ENCODE measurements around the gene PEX7. TPM values are rescaled to one million over a fixed set of nuclear protein-coding genes. Genes with fewer than 3 reads are reported as not detected.
"Not testable (repeated sequence)": the region's sequence is repeated elsewhere in the genome, so short reads cannot be mapped to it uniquely, and the experiment has no call there.

Gene PEX7
- total RNA-seq, 2 donors from 2014 or later, result 11.3 to 12.7 TPM

GRCh38 chr6:136952714-136953260 is 130.4 kb downstream of the PEX7 start:
- no peak for DNase-seq
- no peaks in the 10 kb centered on the region for H3K36me3 ChIP-seq

GRCh38 chr6:136955123-136955522 is 132.7 kb downstream of the PEX7 start:
- DNase-seq, result no peak
- Histone ChIP-seq H3K4me3 (no peak overlapping the region), H3K36me3 (no peaks in the 10 kb centered on the region), H3K27me3 (no peaks in the 10 kb centered on the region), H3K27ac (no peak overlapping the region), H3K9me3 (no peaks in the 10 kb centered on the region), H3K9ac (ENCODE audit: low read depth in 2 of 2, low read length in 2 of 2) (no peak overlapping the region), H3K4me1 (peaks cover 9% of the 10 kb centered on the region)
- intact Hi-C loops (cut with DNase I), result no loop called here
- TF ChIP-seq CTCF (IDR thresholded peaks at IDR 0.05), result no peak

More at GRCh38 chr6:136952714-136953260, 130.4 kb downstream of the PEX7 start:
- intact Hi-C loops (cut with DNase I), result no loop called here
- no peaks in the 10 kb centered on the region for H3K4me1 ChIP-seq
- no peak overlapping the region for H3K4me3 ChIP-seq
- H3K9ac ChIP-seq (ENCODE audit: low read depth in 2 of 2, low read length in 2 of 2), result no peak overlapping the region
- H3K27me3 ChIP-seq, result no peaks in the 10 kb centered on the region
- no peak overlapping the region for H3K27ac ChIP-seq
- no peaks in the 10 kb centered on the region for H3K9me3 ChIP-seq
- no peak for TF ChIP-seq CTCF (IDR thresholded peaks at IDR 0.05)

- no peaks in the 10 kb centered on the region for H3K9me3 ChIP-seq
- TF ChIP-seq CTCF (IDR thresholded peaks at IDR 0.05), result no peak
- H3K4me3 ChIP-seq, result no peak overlapping the region
- H3K27me3 ChIP-seq, result no peaks in the 10 kb centered on the region
- no peak overlapping the region for H3K9ac ChIP-seq (ENCODE audit: low read depth in 2 of 2, low read length in 2 of 2)
- H3K36me3 ChIP-seq, result no peaks in the 10 kb centered on the region
- intact Hi-C loops (cut with DNase I), result no loop called here
- H3K4me1 ChIP-seq, result peaks cover 9% of the 10 kb centered on the region
- H3K27ac ChIP-seq, result no peak overlapping the region
- DNase-seq, result no peak
Observed at GRCh38 chr6:136956590-136957544, 134.5 kb downstream of the PEX7 start.

GRCh38 chr6:136958168-136958567 is 135.8 kb downstream of the PEX7 start:
- no peak for DNase-seq
- Histone ChIP-seq H3K9me3 (no peaks in the 10 kb centered on the region), H3K27me3 (no peaks in the 10 kb centered on the region), H3K9ac (ENCODE audit: low read depth in 2 of 2, low read length in 2 of 2) (no peak overlapping the region), H3K27ac (no peak overlapping the region), H3K4me3 (no peak overlapping the region), H3K36me3 (no peaks in the 10 kb centered on the region), H3K4me1 (peaks cover 9% of the 10 kb centered on the region)
- intact Hi-C loops (cut with DNase I), result no loop called here
- TF ChIP-seq CTCF (IDR thresholded peaks at IDR 0.05), result no peak

- H3K27ac ChIP-seq, result peak overlapping the region; percentile 73
- intact Hi-C loops (cut with DNase I), result no loop called here
- TF ChIP-seq CTCF (IDR thresholded peaks at IDR 0.05), result no peak
Observed at GRCh38 chr6:136959471-136959891, 137.1 kb downstream of the PEX7 start.

GRCh38 chr6:136959935-136960334 is 137.5 kb downstream of the PEX7 start:
- intact Hi-C loops (cut with DNase I); H3K4me3 ChIP-seq; H3K9me3 ChIP-seq; H3K27me3 ChIP-seq; H3K9ac ChIP-seq (ENCODE audit: low read depth in 2 of 2, low read length in 2 of 2); H3K36me3 ChIP-seq; H3K4me1 ChIP-seq: not testable (repeated sequence)
- H3K27ac ChIP-seq, result peak overlapping the region; percentile 73
- DNase-seq, result peak; percentile 56

More at GRCh38 chr6:136959471-136959891, 137.1 kb downstream of the PEX7 start:
- H3K9me3 ChIP-seq, result no peaks in the 10 kb centered on the region
- peak; percentile 83 for DNase-seq
- H3K27me3 ChIP-seq, result no peaks in the 10 kb centered on the region
- H3K4me1 ChIP-seq, result peaks cover 9% of the 10 kb centered on the region
- peak overlapping the region in 1 of 2 donors; percentile 24 for H3K9ac ChIP-seq (ENCODE audit: low read depth in 2 of 2, low read length in 2 of 2)
- no peak overlapping the region for H3K4me3 ChIP-seq
- no peaks in the 10 kb centered on the region for H3K36me3 ChIP-seq

Measured in colonic mucosa (tissue), 4 donors.